ENCODE results near the gene GPR15.

GRCh38 chr3:98501863-98502576 lies 29.8 kb upstream of the GPR15 start:
- TF ChIP-seq EZH2phosphoT487 (IDR thresholded peaks at IDR 0.05; ENCODE audit: insufficient read depth, low read depth) = no peak
- TF ChIP-seq EZH2 (IDR thresholded peaks at IDR 0.05; ENCODE audit: insufficient read depth, poor library complexity, severe bottlenecking) = no peak
